ENCODE data around the gene ZNF784.

DNA sequence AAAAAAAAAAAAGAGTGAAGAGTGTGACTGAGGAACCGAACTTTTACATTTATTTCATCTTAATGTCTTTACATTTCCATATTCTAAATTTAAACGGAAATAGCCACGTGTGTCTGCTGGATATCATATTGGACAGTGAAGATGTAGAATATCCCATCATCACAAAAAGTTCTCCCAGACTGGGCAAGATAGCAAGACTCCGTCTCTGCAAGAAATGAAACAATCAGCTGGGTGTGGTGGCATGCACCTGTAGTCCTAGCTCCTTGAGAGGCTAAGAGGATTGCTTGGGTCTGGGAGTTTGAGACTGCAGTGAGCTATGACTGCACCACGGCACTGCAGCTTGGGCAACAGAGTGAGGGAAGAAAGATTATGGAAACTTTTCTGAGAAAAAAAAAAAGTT, 47.6 kb downstream of the ZNF784 start:
- TF ChIP-seq, protein P1, sequence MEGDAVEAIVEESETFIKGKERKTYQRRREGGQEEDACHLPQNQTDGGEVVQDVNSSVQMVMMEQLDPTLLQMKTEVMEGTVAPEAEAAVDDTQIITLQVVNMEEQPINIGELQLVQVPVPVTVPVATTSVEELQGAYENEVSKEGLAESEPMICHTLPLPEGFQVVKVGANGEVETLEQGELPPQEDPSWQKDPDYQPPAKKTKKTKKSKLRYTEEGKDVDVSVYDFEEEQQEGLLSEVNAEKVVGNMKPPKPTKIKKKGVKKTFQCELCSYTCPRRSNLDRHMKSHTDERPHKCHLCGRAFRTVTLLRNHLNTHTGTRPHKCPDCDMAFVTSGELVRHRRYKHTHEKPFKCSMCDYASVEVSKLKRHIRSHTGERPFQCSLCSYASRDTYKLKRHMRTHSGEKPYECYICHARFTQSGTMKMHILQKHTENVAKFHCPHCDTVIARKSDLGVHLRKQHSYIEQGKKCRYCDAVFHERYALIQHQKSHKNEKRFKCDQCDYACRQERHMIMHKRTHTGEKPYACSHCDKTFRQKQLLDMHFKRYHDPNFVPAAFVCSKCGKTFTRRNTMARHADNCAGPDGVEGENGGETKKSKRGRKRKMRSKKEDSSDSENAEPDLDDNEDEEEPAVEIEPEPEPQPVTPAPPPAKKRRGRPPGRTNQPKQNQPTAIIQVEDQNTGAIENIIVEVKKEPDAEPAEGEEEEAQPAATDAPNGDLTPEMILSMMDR (IDR thresholded peaks at IDR 0.05; ENCODE audit: insufficient read depth, low read length): no peak
- no peak for TF ChIP-seq POLR2AphosphoS5 (IDR thresholded peaks at IDR 0.05; ENCODE audit: low read depth)

Measured in HL-60 (cell line).